ENCODE results near the gene CACNA1D.

Gene CACNA1D

GRCh38 chr3:53823956-53824657 is 329.7 kb downstream of the CACNA1D start:
- peaks cover 21% of the 10 kb centered on the region for H3K4me1 Mint-ChIP-seq (ENCODE audit: low read depth)

GRCh38 chr3:53824795-53825194 is 330.4 kb downstream of the CACNA1D start:
- no peaks in the 10 kb centered on the region for H3K9me3 Mint-ChIP-seq
- H3K36me3 Mint-ChIP-seq (ENCODE audit: low read depth): peaks cover 8% of the 10 kb centered on the region
- no peak overlapping the region for H3K4me3 Mint-ChIP-seq
- no peak overlapping the region for H3K27ac Mint-ChIP-seq
- H3K4me1 Mint-ChIP-seq (ENCODE audit: low read depth): peaks cover 21% of the 10 kb centered on the region
- H3K27me3 Mint-ChIP-seq (ENCODE audit: low read depth): no peaks in the 10 kb centered on the region
- DNase-seq (ENCODE audit: low spot score): no peak

More at GRCh38 chr3:53823956-53824657, 329.7 kb downstream of the CACNA1D start:
- no peaks in the 10 kb centered on the region for H3K9me3 Mint-ChIP-seq
- no peak for DNase-seq (ENCODE audit: low spot score)
- no peak overlapping the region for H3K27ac Mint-ChIP-seq
- peaks cover 9% of the 10 kb centered on the region for H3K36me3 Mint-ChIP-seq (ENCODE audit: low read depth)
- no peak overlapping the region for H3K4me3 Mint-ChIP-seq
- no peaks in the 10 kb centered on the region for H3K27me3 Mint-ChIP-seq (ENCODE audit: low read depth)

- Mint-ChIP-seq H3K27ac (peak overlapping the region; percentile 19), H3K36me3 (ENCODE audit: low read depth) (peaks cover 9% of the 10 kb centered on the region), H3K27me3 (ENCODE audit: low read depth) (no peaks in the 10 kb centered on the region), H3K4me1 (ENCODE audit: low read depth) (peaks cover 21% of the 10 kb centered on the region), H3K9me3 (no peaks in the 10 kb centered on the region), H3K4me3 (no peak overlapping the region)
- no peak for DNase-seq (ENCODE audit: low spot score)
These were observed 331.6 kb downstream of the CACNA1D start for GRCh38 chr3:53826048-53826447.

GRCh38 chr3:53828581-53828980 is 334.2 kb downstream of the CACNA1D start:
- peaks cover 11% of the 10 kb centered on the region for H3K36me3 Mint-ChIP-seq (ENCODE audit: low read depth)
- no peak overlapping the region for H3K27ac Mint-ChIP-seq
- H3K27me3 Mint-ChIP-seq (ENCODE audit: low read depth): no peaks in the 10 kb centered on the region
- no peaks in the 10 kb centered on the region for H3K9me3 Mint-ChIP-seq
- no peak for DNase-seq (ENCODE audit: low spot score)
- no peak overlapping the region for H3K4me3 Mint-ChIP-seq
- peaks cover 21% of the 10 kb centered on the region for H3K4me1 Mint-ChIP-seq (ENCODE audit: low read depth)

- H3K27me3 Mint-ChIP-seq (ENCODE audit: low read depth): no peaks in the 10 kb centered on the region
- H3K4me1 Mint-ChIP-seq (ENCODE audit: low read depth): peaks cover 16% of the 10 kb centered on the region
- H3K4me3 Mint-ChIP-seq: no peak overlapping the region
- no peak overlapping the region for H3K27ac Mint-ChIP-seq
- H3K9me3 Mint-ChIP-seq: no peaks in the 10 kb centered on the region
- no peak for DNase-seq (ENCODE audit: low spot score)
- peaks cover 9% of the 10 kb centered on the region for H3K36me3 Mint-ChIP-seq (ENCODE audit: low read depth)
These were observed 335.2 kb downstream of the CACNA1D start for GRCh38 chr3:53829605-53830004.

- Mint-ChIP-seq H3K4me1 (ENCODE audit: low read depth) (peaks cover 7% of the 10 kb centered on the region), H3K27me3 (ENCODE audit: low read depth) (no peaks in the 10 kb centered on the region), H3K27ac (no peak overlapping the region), H3K9me3 (no peaks in the 10 kb centered on the region), H3K36me3 (ENCODE audit: low read depth) (peaks cover 7% of the 10 kb centered on the region), H3K4me3 (no peak overlapping the region)
- DNase-seq (ENCODE audit: low spot score): no peak
These were observed 336.5 kb downstream of the CACNA1D start for GRCh38 chr3:53830944-53831343.

GRCh38 chr3:53833053-53833645 is 338.7 kb downstream of the CACNA1D start:
- Mint-ChIP-seq H3K4me1 (ENCODE audit: low read depth) (peaks cover 4% of the 10 kb centered on the region), H3K9me3 (no peaks in the 10 kb centered on the region), H3K4me3 (no peak overlapping the region), H3K36me3 (ENCODE audit: low read depth) (peaks cover 6% of the 10 kb centered on the region), H3K27ac (no peak overlapping the region), H3K27me3 (ENCODE audit: low read depth) (no peaks in the 10 kb centered on the region)
- no peak for DNase-seq (ENCODE audit: low spot score)

GRCh38 chr3:53833700-53834099 is 339.3 kb downstream of the CACNA1D start:
- H3K4me3 Mint-ChIP-seq: no peak overlapping the region
- DNase-seq (ENCODE audit: low spot score): no peak
- no peak overlapping the region for H3K27ac Mint-ChIP-seq
- peaks cover 4% of the 10 kb centered on the region for H3K4me1 Mint-ChIP-seq (ENCODE audit: low read depth)
- peaks cover 6% of the 10 kb centered on the region for H3K36me3 Mint-ChIP-seq (ENCODE audit: low read depth)
- no peaks in the 10 kb centered on the region for H3K9me3 Mint-ChIP-seq
- no peaks in the 10 kb centered on the region for H3K27me3 Mint-ChIP-seq (ENCODE audit: low read depth)

GRCh38 chr3:53834429-53835095 is 340.2 kb downstream of the CACNA1D start:
- Mint-ChIP-seq H3K4me3 (no peak overlapping the region), H3K36me3 (ENCODE audit: low read depth) (peaks cover 4% of the 10 kb centered on the region), H3K4me1 (ENCODE audit: low read depth) (peaks cover 4% of the 10 kb centered on the region), H3K27me3 (ENCODE audit: low read depth) (no peaks in the 10 kb centered on the region), H3K27ac (no peak overlapping the region), H3K9me3 (no peaks in the 10 kb centered on the region)
- no peak for DNase-seq (ENCODE audit: low spot score)

- peaks cover 5% of the 10 kb centered on the region for H3K4me1 Mint-ChIP-seq (ENCODE audit: low read depth)
- no peak for DNase-seq (ENCODE audit: low spot score)
- H3K27me3 Mint-ChIP-seq (ENCODE audit: low read depth): no peaks in the 10 kb centered on the region
- no peak overlapping the region for H3K4me3 Mint-ChIP-seq
- H3K27ac Mint-ChIP-seq: no peak overlapping the region
- peaks cover 5% of the 10 kb centered on the region for H3K36me3 Mint-ChIP-seq (ENCODE audit: low read depth)
- H3K9me3 Mint-ChIP-seq: no peaks in the 10 kb centered on the region
These were observed 340.8 kb downstream of the CACNA1D start for GRCh38 chr3:53835257-53835656.

- Mint-ChIP-seq H3K36me3 (ENCODE audit: low read depth) (peaks cover 5% of the 10 kb centered on the region), H3K27ac (no peak overlapping the region), H3K4me1 (ENCODE audit: low read depth) (peaks cover 5% of the 10 kb centered on the region), H3K9me3 (no peaks in the 10 kb centered on the region), H3K27me3 (ENCODE audit: low read depth) (peaks cover 4% of the 10 kb centered on the region), H3K4me3 (no peak overlapping the region)
- DNase-seq (ENCODE audit: low spot score): no peak
These were observed 341.9 kb downstream of the CACNA1D start for GRCh38 chr3:53836084-53836872.

- no peak overlapping the region for H3K27ac Mint-ChIP-seq
- no peak overlapping the region for H3K4me3 Mint-ChIP-seq
- peaks cover 5% of the 10 kb centered on the region for H3K4me1 Mint-ChIP-seq (ENCODE audit: low read depth)
- no peaks in the 10 kb centered on the region for H3K9me3 Mint-ChIP-seq
- H3K27me3 Mint-ChIP-seq (ENCODE audit: low read depth): peaks cover 7% of the 10 kb centered on the region
- peaks cover 5% of the 10 kb centered on the region for H3K36me3 Mint-ChIP-seq (ENCODE audit: low read depth)
- no peak for DNase-seq (ENCODE audit: low spot score)
These were observed 342.9 kb downstream of the CACNA1D start for GRCh38 chr3:53837331-53837730.

- H3K36me3 Mint-ChIP-seq (ENCODE audit: low read depth): peaks cover 3% of the 10 kb centered on the region
- H3K4me1 Mint-ChIP-seq (ENCODE audit: low read depth): peaks cover 15% of the 10 kb centered on the region
- H3K27me3 Mint-ChIP-seq (ENCODE audit: low read depth): peaks cover 36% of the 10 kb centered on the region
- H3K27ac Mint-ChIP-seq: no peak overlapping the region
- no peak for DNase-seq (ENCODE audit: low spot score)
- H3K4me3 Mint-ChIP-seq: no peak overlapping the region
- H3K9me3 Mint-ChIP-seq: no peaks in the 10 kb centered on the region
These were observed 346.9 kb downstream of the CACNA1D start for GRCh38 chr3:53841296-53841695.

All from T-helper 2 cell treated with Interferon-gamma antibody and Interleukin-4, amounts not matched to agents 5 μg/mL and 100 μg/mL, for 36 hours (primary cell).